ENCODE measurements around the gene WHRN.

WHRN gene

DNA sequence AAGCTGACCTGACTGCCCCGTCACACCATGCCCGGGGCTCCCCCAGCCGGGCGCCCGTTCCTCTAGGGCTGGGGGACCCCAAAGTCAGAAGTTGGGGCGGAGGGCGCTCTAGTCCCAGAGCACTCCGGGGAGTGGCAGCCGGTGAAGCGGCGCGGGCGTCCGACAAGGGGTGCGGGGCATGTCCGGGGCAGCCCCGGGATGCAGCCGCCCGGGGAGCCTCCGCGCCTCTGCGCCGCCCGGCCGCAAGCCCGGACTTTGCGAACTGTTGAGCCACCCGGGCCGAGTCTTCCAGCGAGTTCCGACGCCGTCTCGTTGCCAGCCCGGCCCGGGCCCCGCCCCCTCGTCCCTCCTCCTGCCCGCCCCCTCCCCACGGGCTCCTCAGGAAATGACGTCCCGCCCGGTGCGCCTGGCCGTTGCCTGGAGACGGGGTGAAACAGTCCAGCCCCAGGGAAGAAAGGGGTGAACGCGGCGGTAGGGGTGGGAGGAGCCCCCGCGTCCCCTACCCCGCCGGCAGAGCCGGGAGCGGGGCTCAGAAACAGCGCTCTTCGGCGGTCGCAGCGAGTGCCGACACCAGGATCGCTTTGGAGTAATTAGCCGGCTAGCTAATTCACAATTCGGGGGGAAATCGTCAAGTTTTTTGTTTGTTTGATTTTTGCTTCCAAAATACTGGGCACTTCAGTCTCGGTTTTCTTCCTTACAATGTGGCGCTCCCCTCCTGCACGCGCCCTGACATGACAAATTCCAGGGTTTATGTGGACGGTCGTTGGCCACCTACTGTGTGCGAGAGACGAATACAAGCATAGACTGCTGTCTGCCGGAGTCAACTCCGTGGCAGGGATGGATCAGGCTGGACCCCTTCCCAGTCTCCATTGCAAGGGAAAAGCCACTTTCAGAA, at the start of gene WHRN:
WHRN (minus strand) TSS at position 287 of the 895 bp plus-strand sequence. CDS start 672 bp downstream, outside the sequence.
- peak; percentile 82 to 83 for DNase-seq

DNA sequence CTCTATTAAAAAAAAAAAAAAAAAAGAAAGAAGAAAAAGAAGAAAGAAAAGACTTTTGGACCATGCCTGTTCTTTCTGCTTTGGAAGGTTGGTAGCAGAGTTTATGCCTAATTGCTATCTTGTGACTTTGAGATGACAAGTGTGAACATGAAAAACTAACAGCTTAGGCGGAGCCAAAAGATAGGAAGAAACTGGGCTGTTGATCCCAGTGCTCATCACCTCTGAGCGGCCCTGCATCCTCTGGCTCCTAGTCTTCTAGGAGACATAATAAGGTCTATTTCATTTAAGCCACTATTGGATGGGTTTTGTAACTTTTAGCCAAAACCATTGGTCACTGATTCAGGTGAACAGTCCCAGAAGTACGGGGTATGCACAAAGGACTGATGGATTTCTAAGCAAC, 47.9 kb upstream of the WHRN start:
- no peak for DNase-seq

DNA sequence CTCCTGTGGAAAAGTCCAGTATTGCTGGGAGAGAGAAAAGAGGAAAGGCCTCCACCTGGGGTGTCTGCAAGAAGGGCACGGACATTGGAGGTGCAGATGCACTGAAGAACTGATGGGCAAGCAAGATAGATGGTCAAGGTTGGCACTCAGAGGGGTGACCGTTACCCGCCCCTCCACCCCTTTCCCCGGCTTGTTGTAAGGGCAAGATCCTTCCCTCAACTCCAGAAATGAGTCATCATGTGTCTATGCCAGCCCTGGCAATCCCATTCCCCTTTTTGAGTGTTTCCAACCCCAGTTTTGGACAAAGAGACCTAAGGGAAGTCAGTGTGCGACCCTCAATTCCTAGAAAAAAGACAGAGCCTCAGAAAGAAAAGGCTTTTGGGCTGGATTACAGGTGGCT, 47.4 kb upstream of the WHRN start:
- DNase-seq, result no peak

DNA sequence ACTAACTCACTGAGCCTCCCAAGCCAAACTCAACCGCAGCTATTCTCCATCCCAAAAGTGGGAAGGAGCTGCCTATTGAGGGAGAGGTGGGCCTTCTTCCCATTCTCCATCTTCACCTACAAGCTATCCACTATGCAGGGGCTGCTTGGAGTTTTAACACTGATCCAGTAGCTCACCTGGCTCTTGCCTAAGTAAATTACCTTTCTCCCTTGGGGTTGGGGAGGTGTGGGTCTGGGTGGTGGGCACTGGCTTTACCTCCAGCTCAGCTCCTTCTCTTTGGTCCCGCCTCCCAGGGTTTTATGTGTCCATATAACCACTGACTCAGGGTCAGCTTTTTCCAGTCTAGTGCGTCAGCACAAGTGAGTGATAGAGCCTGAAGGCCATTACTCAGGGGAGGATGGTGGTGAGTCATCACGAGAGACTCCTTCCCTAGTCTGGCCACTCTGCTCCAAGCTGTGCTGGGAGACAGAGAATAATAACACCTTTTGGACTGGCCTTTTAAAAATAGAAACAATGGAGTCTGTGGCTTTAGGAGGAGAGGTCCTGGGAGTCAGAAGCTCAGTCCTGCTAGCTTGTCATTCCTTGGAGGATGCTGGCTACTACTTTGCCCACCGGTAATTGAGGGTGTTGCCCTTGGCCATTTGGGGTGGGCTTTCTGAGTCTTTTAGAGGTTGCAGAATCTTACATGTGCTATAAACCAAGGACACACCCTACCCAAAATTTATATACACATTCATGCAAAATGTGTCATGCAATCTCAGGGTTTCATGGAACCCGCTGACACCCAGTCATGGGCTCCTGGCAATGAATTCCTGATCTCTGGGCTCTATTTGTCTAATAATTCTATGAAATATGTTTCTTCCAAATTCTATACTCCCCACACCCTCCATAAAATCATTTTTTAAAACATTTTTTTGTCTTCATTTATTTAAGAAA, 46.7 kb upstream of the WHRN start:
- no peak for DNase-seq

DNA sequence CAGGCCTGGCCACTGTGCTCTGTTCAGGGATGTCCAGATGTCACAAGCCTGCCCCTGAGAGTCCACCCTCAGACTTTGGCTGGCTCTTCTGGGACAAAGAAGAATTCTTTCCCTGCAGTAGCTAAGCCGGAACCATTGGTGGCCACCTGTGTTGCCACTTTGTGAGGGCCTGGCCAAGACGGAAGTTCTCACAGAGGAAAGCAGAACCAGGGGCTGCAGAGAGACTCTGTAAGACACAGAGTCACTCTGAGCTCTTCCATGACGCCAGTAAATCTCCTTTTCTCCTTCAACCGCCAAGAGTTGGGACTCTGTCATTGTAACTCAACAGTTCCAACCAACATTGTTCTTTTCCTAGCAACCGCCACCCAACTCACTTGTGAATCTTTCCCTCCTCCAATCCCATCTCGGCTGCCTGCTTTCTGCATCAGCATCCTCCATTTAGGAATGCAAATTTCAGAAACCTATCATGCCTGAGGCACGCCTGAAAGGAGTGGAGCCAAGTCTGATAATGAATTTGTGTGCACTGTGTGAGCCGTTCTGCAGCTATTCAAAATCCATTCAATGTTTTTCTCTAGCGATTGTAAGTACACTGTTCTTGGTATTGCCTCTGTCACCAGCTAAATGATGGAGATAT, 44.5 kb upstream of the WHRN start:
- DNase-seq, result no peak

DNA sequence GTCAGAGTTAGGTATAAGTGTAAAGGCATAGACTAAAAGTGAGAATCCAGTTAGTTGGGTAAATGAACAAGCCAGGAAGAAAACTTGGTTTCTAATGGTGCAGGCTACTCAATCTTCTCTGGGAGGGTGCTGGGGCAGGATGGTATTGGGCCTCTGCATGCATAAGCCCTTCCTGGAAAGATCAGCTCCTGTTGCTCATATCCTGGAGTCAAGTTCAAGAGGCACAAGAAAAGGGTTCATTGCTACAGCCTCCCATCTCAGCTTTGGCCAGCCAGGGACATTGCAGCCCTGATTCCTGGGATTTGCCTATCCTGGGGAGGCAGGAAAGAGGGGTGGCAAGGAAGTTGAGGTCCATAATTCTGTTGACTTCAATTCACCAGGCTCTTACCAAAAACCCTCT, 41.6 kb upstream of the WHRN start:
- DNase-seq, result no peak

DNA sequence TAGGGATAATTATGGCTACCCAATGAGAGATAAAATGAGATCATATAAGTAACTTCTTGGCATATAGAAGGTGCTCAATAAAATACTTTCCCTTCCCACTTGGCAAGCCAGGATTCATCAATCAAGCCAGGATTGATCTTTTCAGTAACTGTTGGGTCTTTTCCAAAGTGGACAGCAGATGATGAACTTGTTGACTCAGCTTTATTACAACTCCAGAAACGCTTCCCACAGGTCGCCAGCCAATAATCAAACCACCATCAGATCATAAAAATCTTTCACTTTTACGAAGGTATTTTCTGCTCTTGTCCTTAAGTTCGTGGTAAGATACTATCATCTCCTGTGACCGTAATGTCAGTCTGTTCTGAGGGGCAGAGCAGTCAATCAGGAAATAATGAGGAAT, 39.8 kb upstream of the WHRN start:
- DNase-seq, result no peak

DNA sequence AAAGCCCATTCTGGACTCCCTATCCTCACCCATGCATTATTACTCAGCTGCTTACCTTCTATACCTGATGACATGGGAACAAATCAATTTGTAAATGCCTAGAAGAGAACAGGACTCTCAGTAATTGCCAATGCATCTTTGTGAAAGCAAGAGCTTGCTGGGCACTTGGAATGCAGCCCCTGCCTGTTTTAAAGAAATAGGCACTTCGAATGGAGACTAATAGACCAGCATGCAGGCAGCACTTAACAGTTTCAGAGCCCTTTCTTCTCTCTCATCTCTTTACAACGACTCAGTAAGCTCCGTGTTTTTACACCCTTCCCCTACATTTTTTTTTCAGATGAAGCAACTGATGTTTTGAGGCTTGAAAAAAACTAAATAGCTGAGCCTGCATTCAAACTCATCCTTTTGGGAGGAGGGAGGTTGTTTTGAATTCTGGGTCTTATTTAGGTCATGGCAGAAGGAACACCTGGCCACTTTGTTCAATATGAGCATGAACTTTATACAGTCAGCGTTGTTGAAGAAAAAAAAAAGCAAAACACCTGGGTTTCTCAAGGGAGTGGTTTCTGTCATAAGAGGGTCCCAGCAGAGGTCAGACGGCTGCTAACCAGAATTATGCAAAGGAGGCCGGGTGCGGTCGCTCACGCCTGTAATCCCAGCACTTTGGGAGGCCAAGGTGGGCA, 34.6 kb upstream of the WHRN start:
- no peak for DNase-seq

DNA sequence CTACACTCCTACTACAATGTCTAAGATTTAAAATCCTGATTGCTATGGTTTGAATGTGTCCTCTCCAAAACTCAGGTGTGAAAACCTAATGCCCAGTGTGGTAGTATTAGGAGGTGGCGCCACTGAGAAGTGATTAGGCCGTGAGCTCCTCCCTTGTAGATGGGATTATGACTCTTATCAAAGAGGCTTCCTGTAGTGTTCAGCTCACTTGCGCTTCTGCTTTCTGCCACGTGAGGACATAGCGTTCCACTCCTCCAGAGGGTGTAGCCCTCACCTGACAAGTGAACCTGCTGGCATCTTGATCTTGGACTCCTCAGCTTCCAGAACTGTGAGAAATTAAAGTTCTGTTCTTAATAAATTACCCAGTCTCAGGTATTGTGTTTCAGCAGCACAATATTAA, 33.0 kb upstream of the WHRN start:
- DNase-seq, result peak in 1 of 2 experiments; percentile 35

DNA sequence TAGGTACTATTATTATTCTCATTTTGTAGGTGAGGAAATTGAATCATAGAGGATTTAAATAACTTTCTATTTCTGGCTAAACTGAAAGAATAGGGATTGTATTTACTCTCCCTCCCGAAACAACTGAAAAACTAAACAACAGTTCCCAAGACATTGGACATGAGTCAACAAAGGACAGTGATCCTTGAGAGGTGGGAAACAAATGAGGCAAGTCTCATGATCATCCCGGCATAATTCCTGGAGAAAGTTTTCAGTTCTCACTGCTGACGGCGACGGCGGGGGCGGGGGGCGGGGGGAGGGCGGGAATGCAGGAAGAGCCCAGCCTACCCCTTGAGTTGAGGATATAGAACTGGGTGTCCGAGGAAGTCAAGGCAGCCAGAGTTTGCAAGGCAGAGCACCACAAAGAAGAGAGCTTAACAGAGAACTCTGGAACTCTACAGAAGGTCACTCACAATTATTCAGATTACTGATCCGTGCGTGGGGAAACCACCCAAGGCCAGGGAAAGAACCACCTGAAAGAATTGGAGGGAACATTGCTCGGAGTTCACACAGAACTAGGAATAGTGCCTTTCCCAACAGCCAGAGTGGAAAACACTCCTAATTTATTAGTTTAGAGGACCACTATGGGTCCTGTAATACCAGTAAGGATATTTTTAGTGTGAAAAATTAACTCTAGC, 27.4 kb upstream of the WHRN start:
- DNase-seq, result no peak

DNA sequence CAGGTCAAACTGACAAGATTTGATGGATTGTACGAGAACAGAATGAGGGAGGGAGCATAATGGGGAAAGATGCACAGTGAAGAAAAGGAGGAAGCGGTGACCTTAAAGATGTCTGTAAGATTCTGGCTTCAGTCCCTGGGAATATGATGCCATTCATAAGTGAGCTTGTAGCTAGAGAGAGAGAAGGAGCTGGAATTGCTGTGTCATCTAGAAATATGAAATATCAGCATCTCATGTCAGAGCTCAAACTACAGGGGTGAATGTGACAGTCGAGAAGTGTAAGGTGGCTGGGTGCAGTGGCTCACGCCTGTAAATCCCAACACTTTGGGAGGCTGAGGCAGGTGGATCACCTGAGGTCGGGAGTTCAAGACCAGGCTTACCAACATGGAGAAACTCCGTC, 24.0 kb upstream of the WHRN start:
- DNase-seq, result no peak

DNA sequence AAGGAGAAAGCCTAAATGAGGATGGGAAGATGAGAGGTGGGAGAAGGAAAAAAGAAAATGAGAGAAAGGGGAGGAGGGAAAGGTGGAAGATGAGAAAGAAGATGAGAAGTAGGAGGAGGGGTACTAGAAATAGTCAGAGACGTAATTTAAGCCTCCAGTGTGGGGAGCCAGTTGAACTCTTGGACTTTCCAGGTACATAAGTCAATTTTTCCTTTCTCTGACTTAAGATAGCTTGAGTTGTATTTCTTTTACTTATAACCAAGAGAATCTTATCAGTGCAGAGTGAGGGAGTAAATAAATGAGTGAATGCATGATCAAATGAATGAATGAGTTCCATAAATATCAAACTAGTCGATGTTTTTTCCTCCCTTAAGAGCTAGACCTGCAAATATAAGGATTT, 21.5 kb upstream of the WHRN start:
- DNase-seq, result no peak

DNA sequence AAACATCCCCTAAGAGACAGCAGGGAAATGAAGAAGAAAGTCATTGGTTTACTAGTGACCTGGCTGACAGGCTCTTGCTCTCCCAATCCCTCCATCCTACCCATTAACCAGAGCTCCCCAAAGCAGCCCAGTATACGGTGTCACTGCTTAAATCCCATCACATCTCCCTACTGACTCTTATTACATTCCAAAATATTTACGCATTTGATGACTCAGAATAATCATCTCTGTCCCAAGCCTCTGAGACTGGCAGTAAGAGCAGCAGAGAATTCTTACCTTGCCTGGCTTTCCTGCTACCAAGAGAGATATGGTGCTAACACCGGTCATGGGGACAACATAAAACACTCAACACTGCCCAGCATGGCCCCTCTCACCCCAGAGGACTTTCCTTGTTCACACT, 20.2 kb upstream of the WHRN start:
- DNase-seq, result no peak

DNA sequence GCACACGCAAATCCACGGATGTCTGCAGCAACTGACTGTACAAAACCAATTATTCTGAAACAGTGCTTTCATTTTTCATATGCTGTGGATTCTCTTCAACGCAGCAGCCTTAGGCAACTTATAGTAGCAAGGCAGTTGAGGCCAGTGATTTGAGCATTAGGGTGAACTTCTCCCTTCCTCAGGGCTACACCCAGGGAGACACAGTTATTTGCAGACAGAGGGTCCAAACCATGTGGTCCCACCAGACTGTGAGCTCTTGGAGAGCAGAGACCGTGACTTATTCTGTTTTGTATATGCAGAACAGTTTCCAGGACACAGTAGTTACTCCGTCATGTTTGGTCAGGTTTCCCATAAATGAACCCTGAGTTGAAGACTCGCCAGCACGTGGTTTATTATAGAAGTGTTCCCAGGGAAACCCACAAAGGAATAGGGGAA, 19.0 kb upstream of the WHRN start:
- no peak for DNase-seq

DNA sequence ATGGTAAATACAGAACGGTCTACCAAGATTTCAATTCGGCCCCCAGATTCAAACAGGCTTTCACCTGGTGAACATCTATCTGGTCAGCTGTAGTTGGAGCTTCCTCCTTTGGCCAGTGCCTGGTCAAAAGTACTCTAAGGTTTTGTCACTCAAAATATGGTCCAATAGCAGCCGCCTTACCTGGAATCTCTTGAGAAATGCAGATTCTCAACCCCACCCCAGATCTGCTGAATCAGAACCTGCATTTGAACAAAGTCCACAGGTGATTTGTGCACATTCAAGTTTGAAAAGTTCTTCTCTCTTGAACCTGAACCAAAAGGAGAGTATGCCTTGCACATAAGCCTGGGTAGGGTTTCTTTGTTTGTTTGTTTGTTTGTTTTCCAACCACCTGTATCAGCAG, 17.6 kb upstream of the WHRN start:
- no peak for DNase-seq

DNA sequence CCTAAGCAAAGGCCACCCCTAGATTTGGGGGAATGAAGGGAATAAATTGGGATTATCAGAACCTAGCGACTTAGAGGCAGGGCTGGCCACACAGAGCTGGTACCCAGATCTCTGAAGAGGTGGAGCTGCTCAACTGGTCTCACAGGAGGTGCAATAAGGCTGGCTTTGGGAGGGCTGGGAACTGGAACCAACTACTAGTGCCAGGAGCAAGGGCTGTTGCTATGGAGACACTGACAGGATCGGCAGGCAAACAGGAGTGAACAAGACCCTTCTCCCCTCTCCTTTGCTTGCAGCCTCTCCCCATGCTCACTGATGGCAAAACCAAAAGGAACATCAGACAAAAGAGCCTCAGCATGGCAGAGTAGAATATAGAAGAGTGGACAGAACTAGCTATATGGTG, 17.0 kb upstream of the WHRN start:
- DNase-seq, result peak in 1 of 2 experiments; percentile 55

DNA sequence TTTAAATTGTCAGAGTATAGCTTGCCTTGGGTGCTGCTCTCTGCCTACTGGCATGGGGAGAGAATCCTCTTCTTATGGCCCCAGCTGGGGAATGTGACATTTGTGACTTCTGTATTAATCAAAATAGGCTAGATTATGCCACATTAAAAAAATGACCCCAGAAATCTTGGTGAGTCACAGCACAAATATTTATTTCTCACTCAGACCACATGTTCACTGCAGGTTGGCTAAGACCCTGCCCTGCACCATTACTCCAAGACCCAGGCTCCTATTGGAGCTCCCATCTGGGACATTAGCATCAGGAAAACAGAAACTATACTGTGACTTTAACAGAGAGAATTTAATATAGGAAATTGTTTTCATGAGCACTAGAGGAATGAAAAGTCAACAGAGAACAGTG, 16.6 kb upstream of the WHRN start:
- DNase-seq, result no peak

DNA sequence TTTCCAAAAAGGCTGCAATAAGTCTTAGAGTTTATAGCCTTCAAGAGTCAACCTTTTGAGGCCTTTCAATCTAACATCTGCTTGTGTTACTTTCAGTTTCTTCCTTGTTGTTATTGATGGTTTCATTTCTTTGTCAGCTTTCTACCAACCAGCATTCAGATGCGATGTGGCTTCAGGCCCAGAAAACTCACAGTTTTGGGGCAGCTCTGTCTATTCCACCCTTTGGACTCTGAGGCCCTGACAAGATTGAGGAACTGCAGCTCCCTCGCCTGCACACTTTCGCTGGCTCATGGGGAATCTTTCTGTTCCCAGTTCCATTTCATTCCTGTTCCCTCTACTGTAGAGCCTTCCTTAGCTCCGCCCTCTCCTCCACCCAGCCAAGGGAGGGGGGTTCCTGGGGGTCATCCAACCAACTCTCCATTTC, 13.3 kb upstream of the WHRN start:
- DNase-seq, result no peak

DNA sequence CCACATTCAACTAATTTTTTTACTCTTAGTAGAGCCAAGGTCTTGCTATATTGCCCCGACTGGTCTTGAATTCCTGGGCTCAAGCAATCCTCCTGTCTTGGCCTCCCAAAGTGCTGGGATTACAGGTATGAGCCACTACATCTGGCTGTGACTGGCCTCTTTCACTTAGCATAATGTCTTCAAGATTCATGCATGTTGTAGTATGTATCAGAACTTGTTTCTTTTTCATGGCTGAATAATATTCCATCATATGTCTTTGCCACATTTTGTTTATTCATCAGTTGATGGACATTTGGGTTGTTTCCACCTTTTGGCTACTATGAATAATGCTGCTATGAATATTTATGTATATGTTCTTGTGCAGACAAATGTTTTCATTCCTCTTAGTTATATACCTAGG, 12.8 kb upstream of the WHRN start:
- no peak for DNase-seq

DNA sequence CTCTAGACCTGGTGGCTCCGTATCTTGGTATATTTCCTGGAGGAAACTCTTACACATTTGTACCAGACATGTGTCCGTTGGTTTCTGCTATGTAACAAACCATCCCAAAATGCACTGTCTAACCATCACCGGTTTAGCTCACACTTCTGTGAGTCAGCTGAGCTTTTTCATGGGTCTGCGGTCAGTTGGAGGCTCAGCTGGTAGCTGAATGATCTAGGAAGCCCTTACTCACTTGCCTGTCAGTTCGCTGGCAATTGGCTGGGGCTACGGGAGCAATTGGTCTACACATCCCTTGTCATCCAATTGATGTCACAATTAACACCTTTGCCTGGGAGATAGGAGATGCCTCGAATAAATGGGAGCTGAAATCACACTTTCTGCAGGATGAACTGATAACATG, 11.6 kb upstream of the WHRN start:
- DNase-seq, result no peak

DNA sequence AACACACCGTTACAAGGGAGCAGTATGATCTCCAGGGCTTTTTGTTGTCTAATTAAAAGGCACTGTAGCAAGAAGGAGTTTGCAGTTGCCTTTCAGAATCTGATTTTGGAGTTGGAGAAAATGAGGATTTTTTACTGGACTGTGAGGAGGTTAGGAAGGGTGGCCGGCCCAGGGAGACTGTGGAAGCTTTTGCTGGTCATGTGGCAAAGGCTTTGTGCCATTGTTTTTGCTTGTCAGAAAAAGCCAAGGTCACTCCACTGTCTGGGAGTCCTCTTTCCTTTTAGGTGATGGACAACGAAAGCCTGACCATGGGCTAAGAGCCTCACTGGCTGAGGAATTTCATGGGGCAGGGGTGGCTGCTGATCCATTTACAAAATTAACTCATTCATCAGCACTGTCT, 10.3 kb upstream of the WHRN start:
- no peak for DNase-seq

DNA sequence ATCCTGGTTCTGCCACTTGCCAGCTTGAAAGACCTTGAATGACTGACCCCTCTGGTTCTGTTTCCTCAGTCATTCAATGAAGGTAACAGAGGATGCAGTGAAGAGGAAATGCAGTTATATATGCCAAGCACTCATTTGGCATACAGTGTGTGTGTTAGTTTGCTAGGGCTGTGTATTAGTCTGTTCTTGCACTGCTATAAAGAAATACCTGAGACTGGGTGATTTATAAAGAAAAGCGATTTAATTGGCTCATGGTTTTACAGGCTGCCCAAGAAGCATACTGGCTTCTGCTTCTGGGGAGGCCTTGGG, 8.6 kb upstream of the WHRN start:
- DNase-seq, result no peak

Measured in NCI-H524 (cell line).